OCI-LY3 (cell line): ENCODE measurements around the gene RHOC.

ENCODE experiments used
- CTCF ChIP-seq: fragments of 200-600, 300-600 bp; sonication (generic); IDR thresholded peaks from 2 replicates; pipeline ENCODE4 v1.5.1; 2014; ENCODE audit warnings: antibody characterized with exemption, low read length, low read depth
- EZH2phosphoT487 ChIP-seq: fragments of 200-600 bp; shearing (Covaris generic); IDR thresholded peaks from 2 replicates; pipeline ENCODE4 v1.6.1; 2018; ENCODE audit warnings: antibody characterized with exemption, mixed run types, low read depth

- TF ChIP-seq CTCF (no peak), EZH2phosphoT487 (no peak)
Observed at GRCh38 chr1:112696578-112697314, 10.2 kb downstream of the RHOC start.
